ENCODE data around the gene ATP5MK. TPM values are rescaled to one million over a fixed set of nuclear protein-coding genes. Genes with fewer than 3 reads are reported as not detected.

The ATP5MK gene
- 331 and 341 TPM in 2 replicates for total RNA-seq

DNA sequence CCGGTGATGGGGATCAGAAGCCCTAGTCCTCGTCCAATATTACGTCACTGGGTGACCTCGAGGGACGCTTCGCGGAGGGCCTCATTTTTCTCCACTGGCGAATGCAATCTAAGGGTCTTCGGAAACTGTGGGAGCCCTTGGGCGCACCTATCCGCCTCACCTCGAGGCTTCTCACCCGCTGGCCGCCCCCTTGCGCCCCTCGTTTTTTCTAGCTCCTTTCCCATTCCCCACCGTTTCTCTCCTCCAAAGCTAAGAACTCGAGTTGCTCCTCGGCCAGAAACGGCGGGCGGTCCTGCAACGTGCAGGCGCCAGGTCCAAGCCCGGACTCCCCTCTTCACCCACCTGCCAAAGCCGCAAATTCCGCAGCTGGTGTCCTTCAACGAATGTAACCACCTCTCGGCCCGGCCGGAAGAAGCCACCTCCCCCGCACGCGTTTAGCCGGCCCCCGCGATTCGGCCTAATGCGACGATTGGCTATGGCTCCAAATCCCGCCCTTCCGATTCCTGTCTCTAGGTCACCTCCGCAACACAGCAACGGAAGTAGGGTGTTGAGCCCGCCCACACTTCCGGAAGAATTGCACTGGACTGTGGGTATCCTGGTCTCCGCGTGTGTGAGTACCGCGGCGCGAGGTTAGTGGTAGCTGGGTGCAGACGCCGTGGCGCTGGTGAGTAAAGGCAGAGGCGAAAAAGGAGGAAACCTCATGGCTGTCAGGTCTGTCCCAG is at the start of gene ATP5MK, which contains the start of gene PDCD11:
Gene ATP5MK (minus strand): TSS at position 409 of the 722 bp plus-strand sequence. CDS start 4,018 bp downstream, outside the sequence.
Gene PDCD11 (plus strand): TSS at position 560 of the 722 bp plus-strand sequence. CDS start 1,801 bp downstream, outside the sequence.

GRCh38 chr10:103367782-103368518 is 28.3 kb downstream of the ATP5MK start, which contains the start of gene TAF5:
Gene TAF5, plus strand, starts transcription at chr10:103367976. Its CDS starts 14 bp downstream, at chr10:103367990.

GRCh38 chr10:103350517-103351260 is 45.6 kb downstream of the ATP5MK start, which contains the start of gene PCGF6:
Gene PCGF6, minus strand, starts transcription at chr10:103351140. Its CDS starts 74 bp downstream, at chr10:103351066.

Other genes with a start within 250 kb of the ATP5MK start
- gene NT5C2, start 203.2 kb downstream of the ATP5MK start, total RNA-seq: 27.1 and 29.6 TPM in 2 replicates
- gene RPEL1, start 150.6 kb downstream of the ATP5MK start, total RNA-seq: under 0.01 TPM in 1 of 2 replicates, not detected in the other
- gene INA, start 119.3 kb downstream of the ATP5MK start, total RNA-seq: 0.59 and 0.67 TPM in 2 replicates
- gene PCGF6, start 45.3 kb downstream of the ATP5MK start, total RNA-seq: 7.6 and 10.9 TPM in 2 replicates
- gene TAF5, start 28.5 kb downstream of the ATP5MK start, total RNA-seq: 4.2 and 5.5 TPM in 2 replicates
- gene PDCD11, start 151 bp upstream of the ATP5MK start, total RNA-seq: 20.8 and 28.1 TPM in 2 replicates
- gene CALHM2, start 55.9 kb upstream of the ATP5MK start, total RNA-seq: 14.3 and 19.0 TPM in 2 replicates
- gene CALHM1, start 62.4 kb upstream of the ATP5MK start, total RNA-seq: not detected in 2 replicates
- not detected in 2 replicates for gene CALHM3, start 82.8 kb upstream of the ATP5MK start, total RNA-seq
- 0.15 and 0.17 TPM in 2 replicates for gene NEURL1, start 97.2 kb upstream of the ATP5MK start, total RNA-seq